Mucosa of descending colon (tissue), 3 donors: Measurements from ENCODE around the gene PACSIN1. TPM values are rescaled to one million over a fixed set of nuclear protein-coding genes. Genes with fewer than 3 reads are reported as not detected.
A peak's percentile ranks its signal among the peaks of the same experiment; 100 is the strongest.

Experiments
- ATAC-seq: fragments of 200-7000 bp; cut with Tn5 transposase; one replicate; pipeline ENCODE4 v1.9.1; 2020; ENCODE audit warnings: mild to moderate bottlenecking, moderate library complexity
- DNase-seq, 3 donors: peaks; one replicate each; pipeline ENCODE4 v3.0.0-alpha.2; 2020
- H3K36me3 ChIP-seq: fragments of 200-600 bp; one replicate; pipeline ENCODE4 v1.8.0; 2021; ENCODE audit warnings: low read depth, mild to moderate bottlenecking
- H3K4me1 ChIP-seq: fragments of 200-600 bp; one replicate; pipeline ENCODE4 v1.8.0; 2021; ENCODE audit warnings: low read depth, mild to moderate bottlenecking
- H3K4me3 ChIP-seq: fragments of 200-600 bp; one replicate; pipeline ENCODE4 v1.8.0; 2021; ENCODE audit warnings: mild to moderate bottlenecking
- H3K9me3 ChIP-seq: fragments of 200-600 bp; one replicate; pipeline ENCODE4 v1.8.0; 2021; ENCODE audit warnings: mild to moderate bottlenecking
- CTCF ChIP-seq: fragments of 200-600 bp; IDR thresholded peaks from one replicate; pipeline ENCODE4 v1.8.0; 2022; ENCODE audit warnings: antibody characterized with exemption, mild to moderate bottlenecking
- intact Hi-C, 2 donors: fragments of 100-400 bp; cut with DNase I in 1 of 2; cut with micrococcal nuclease in 1 of 2; formaldehyde crosslinking; loops; one replicate each; pipeline versions ENCODE4 v1.11.0 to v1.11.1; 2022; cut with DNase I, micrococcal nuclease
- total RNA-seq, 3 donors: library from RNA; stranded (reverse); fragmentation: NEBNext Ultra II Directional in 2 of 3; extraction: Animal tissue kit (Norgen Biotek cat#: 25700) in 2 of 3; gene quantifications; one replicate each; pipeline versions ENCODE4 v1.2.1 to v1.2.4, GENCODE V29; 2021 to 2023
- donor health status: DM: no; HTN: no; CAD: no; lungs with moderate emphysema.
- donor health status: DM: no; HTN: no; CAD: no.
- donor health status: DM: no; HTN: yes; CAD: no.

The PACSIN1 gene
- total RNA-seq, 3 donors from 2014 or later: 0.41 to 1.9 (median 0.67) TPM

- H3K4me3 ChIP-seq: no peak overlapping the region
- peaks cover 14% of the 10 kb centered on the region for H3K36me3 ChIP-seq
- DNase-seq (no peak), ATAC-seq (no peak)
- no peak for TF ChIP-seq CTCF
- H3K9me3 ChIP-seq: no peaks in the 10 kb centered on the region
- intact Hi-C loops: no loop called here
- peaks cover 9% of the 10 kb centered on the region for H3K4me1 ChIP-seq
Observed at GRCh38 chr6:34424200-34425131, 41.4 kb upstream of the PACSIN1 start.

- Histone ChIP-seq H3K36me3 (peaks cover 14% of the 10 kb centered on the region), H3K4me3 (peak overlapping the region; percentile 83), H3K4me1 (peaks cover 9% of the 10 kb centered on the region), H3K9me3 (no peaks in the 10 kb centered on the region)
- no peak for DNase-seq
- no peak for TF ChIP-seq CTCF
- ATAC-seq: no peak
- intact Hi-C loops: no loop called here
Observed at GRCh38 chr6:34425132-34425497, 40.8 kb upstream of the PACSIN1 start.

- intact Hi-C loops: no loop called here
- DNase-seq: peak; percentile 94 to 97 (median 96)
- Histone ChIP-seq H3K4me3 (peak within 1 kb of the TSS; percentile 83), H3K9me3 (no peaks in the 10 kb centered on the region), H3K36me3 (peaks cover 9% of the 10 kb centered on the region), H3K4me1 (peaks cover 9% of the 10 kb centered on the region)
- TF ChIP-seq CTCF: no peak
- ATAC-seq: peak; percentile 100
Observed at GRCh38 chr6:34425498-34426410, 40.1 kb upstream of the PACSIN1 start, which contains the start of gene RPS10. RPS10 (minus strand) TSS chr6:34426069; CDS start chr6:34425221, 848 bp downstream.

GRCh38 chr6:34435916-34436315 is 30.0 kb upstream of the PACSIN1 start:
- H3K9me3 ChIP-seq: no peaks in the 10 kb centered on the region
- intact Hi-C loops: no loop called here
- DNase-seq (no peak), ATAC-seq (no peak)
- H3K36me3 ChIP-seq: no peaks in the 10 kb centered on the region
- H3K4me3 ChIP-seq: no peak overlapping the region
- no peak for TF ChIP-seq CTCF
- no peaks in the 10 kb centered on the region for H3K4me1 ChIP-seq

- Histone ChIP-seq H3K4me3 (no peak overlapping the region), H3K9me3 (no peaks in the 10 kb centered on the region), H3K4me1 (no peaks in the 10 kb centered on the region), H3K36me3 (no peaks in the 10 kb centered on the region)
- no peak for ATAC-seq
- TF ChIP-seq CTCF: no peak
- intact Hi-C loops: no loop called here
- DNase-seq: no peak
Observed at GRCh38 chr6:34436803-34437643, 28.9 kb upstream of the PACSIN1 start.
